Activated CD8-positive, alpha-beta memory T cell treated with anti-CD3 and anti-CD28 coated beads, Interleukin-2, amount 50 U/mL, for 1 hour (primary cell): ENCODE measurements around the gene SSH2.
"Not testable (repeated sequence)": the region's sequence is repeated elsewhere in the genome, so short reads cannot be mapped to it uniquely, and the experiment has no call there.

Experiments
- DNase-seq: peaks from one replicate; pipeline ENCODE4 v3.0.0-alpha.2; 2020; ENCODE audit errors: extremely low read depth

The SSH2 gene

DNA sequence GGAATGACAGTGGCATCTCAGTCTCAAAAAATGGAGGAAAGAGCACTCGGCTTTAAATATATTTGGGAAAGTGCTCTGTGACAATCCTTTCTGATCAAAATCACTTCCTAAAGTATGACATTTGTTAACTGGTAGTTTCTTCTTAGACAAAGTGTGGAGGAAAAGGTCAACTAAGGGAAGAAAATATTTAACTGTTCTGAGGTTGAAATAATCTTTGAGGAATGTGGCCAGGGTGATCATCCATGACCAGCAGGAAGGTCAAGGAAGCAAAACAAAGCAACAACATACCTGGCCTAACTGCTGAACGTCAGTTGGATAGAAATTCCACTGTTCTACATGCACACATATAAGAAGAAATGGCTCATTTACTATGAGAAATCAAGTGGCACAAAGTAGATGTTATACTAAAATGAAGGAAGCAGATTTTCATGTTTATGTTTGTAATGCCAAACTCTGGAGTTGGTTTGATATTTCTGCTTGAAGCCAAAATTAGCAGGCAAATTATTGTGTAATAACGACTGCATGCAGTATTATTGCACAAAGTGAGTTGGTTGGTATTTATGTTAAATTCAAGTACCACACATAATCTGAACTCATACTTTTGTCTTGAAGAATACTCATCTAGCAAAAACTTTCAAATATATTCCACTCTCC, 220.0 kb downstream of the SSH2 start:
- no peak for DNase-seq

DNA sequence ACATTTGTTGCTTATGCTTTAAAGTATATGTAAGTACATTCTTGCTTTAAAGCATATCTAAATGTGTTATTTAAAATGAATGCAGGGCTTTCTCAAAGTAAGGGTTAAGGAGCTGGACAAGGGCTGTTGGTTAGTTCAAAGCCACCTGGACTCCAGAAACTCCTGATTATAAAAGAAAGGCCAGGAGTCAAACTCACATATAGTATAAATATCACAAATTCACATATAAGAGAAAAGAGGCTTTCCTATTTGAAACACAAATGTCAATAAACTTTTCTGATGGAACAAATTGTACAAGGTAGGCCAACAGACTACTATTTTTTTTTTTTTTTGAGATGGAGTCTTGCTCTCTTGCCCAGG, 222.8 kb downstream of the SSH2 start:
- no peak for DNase-seq

GRCh38 chr17:29706045-29706431, 224.0 kb downstream of the SSH2 start:
- no peak for DNase-seq

- no peak for DNase-seq
Measured at GRCh38 chr17:29705386-29705785, 224.6 kb downstream of the SSH2 start.

GRCh38 chr17:29699283-29699682, 230.7 kb downstream of the SSH2 start:
- DNase-seq = no peak

GRCh38 chr17:29698837-29699236, 231.2 kb downstream of the SSH2 start:
- no peak for DNase-seq

DNA sequence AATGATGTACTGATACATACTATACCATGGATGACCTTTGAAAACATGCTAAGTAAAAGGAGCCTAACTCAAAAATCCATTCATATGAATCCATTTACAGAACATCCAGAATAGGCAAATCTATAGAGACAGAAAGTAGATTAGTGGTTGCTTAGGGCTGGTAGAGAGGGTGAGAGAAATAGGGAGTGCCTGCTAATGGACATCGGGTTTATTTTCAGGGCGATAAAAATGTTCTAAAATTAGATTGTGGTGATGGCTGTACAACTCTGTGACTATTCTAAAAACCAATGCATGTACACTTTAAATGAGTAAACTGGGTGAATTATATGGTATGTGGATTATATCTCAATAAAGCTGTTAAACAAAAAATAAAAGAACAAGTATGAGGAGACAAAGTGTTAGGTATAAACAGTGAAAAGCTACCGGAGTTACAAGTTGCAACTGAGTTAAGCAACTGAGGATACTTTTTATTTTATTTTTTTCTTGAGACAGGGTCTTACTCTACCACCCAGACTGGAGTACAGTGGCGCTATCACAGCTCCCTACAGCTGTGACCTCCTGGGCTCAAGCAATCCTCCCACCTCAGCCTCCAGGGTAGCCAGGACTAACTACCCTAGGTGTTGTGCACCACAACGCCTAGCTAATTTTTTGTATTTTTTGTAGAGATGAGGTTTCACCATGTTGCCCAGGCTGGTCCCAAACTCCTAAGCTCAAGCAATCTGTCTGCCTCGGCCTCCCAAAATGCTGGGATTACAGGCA, 231.8 kb downstream of the SSH2 start:
- DNase-seq = no peak

DNA sequence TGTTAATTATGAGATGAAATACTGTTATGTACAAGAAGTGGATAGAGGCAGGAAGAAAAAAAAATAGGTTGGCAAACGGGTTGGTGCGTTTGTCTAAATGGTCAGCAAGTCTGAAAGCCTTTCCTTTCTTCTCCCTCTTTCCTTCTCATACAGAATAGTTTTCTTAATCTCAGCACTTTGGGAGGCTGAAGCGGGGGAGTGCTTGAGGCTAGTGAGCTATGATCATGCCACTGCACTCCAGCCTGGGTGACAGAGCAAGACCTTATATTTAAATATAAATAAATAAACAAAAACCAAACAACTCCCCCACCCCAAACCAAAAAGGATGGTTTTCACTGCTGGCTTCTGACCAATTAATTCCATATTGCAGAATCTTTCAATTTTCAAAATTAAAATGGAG, 232.7 kb downstream of the SSH2 start:
- DNase-seq = no peak

DNA sequence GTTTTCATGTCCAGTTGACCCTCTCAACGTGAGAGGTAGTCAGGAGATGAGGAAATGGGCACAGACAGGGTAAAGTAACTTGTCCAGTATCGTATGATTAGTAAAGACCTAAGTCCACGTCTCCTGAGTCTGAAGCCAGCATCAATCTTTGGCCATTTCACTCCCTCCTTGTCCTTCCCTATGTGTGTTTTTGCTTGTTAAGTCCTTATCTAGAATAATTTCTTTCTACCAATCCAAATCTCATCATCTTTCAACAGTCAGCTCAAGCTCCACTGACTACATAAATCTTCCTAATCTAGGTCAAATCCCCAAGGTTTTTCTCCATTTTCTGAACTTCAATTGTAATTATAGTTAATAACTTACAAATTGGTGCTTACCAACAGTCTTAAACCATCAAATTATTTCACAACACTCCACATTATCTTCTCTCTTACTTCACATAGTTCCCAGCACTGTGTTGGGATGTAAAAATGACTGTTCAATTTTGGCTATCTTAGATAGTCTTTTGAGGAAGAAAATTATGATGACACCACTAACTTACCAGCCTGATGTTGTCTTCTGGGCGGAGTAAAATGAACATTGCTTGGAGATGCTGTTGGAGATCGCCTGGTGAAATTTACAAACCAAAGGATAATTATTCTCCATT, 235.0 kb downstream of the SSH2 start:
- DNase-seq = no peak

DNA sequence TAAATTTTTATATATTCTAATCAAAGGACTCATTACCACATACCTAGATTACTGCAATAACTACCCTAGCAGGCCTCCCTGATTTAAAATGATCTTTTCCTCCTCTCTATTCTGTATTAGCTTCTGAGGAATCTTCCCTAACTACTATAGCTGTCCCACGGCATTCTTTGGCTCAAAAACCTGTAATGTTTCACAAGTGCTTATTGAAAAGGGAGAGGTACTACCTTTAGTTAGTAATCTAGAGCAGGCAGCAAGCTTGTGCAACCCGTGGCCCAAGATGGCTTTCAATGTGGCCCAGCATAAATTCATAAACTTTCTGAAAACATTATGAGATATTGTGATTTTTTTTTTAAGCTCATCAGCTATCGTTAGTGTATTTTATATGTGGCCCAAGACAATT, 236.3 kb downstream of the SSH2 start:
- no peak for DNase-seq

DNA sequence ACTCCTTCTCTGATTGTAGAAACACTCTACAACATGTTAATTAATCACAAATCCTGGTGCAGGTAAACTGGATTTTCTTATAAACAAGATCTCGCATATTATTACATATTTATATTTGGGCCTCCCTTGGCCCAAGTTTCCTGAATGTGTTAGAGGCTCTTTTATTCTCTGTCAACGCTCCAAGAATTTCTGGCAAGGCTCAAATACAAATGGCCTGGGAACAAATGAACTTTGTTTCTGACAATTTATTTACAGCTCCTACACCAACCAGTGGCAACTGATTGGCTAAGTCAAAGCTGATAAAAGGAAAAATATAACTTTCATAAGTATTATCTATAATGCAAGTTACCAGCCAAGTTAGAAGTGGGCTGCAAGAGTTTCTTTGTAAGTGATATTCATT, 242.4 kb downstream of the SSH2 start:
- no peak for DNase-seq

GRCh38 chr17:29686993-29687590, 242.9 kb downstream of the SSH2 start:
- DNase-seq = no peak

DNA sequence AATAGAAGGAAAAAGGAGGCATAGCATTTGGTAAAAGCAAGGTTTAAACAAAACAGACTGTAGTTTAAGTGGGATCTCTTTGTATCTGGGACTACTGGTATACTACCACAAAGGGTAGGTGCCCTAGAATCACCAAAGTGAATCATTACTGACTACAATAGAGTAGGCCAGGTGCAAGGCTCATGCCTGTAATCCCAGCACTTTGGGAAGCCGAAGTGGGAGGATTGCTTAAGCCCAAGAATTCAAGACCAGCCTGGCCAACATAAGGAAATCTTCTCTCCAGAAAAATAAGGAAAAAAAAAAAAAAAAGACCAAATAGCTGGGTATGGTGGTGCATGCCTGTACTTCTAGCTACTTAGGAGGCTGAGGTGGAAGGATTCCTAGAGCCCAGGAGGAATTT, 246.5 kb downstream of the SSH2 start:
- no peak for DNase-seq

DNA sequence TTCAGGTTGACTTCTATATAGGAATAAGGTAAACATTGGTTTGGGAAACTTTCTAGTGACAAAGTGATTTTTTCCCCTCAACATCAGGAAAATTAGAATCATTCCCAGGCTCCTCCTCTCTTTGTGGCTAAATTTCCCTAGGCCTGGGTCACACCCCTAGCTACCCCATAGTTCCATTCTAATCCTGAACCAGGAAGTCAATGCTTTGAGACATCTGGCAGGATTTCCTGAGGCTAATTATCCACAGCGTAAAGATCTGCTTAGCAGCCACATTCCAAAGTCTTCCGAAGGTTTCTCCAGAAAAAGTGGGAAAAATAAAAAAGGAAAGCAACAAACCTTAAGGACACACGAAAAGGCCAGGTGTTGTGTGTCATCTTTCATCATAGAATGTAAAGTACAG, 247.0 kb downstream of the SSH2 start:
- no peak for DNase-seq

GRCh38 chr17:29682054-29682453, 248.0 kb downstream of the SSH2 start:
- DNase-seq = no peak

DNA sequence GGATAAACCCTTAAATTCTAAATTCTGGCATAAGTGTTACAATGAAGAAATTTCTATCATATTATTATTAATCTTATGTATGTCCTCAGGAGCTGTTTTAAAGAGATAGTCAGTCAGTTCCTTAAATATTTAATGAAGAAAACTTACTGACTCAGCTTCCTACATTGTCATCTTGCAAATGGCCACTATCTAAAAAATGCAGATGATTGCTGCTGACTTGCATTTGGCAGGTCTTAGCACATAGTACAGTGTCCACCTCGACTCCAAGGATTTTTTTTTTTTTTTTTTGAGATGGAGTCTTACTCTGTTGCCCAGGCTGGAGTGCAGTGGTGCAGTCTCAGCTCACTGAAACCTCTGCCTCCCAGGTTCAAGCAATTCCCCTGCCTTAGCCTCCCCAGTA, 252.2 kb downstream of the SSH2 start:
- no peak for DNase-seq

GRCh38 chr17:29677221-29677791, 252.7 kb downstream of the SSH2 start:
- no peak for DNase-seq

- not testable (repeated sequence) for DNase-seq
Measured at GRCh38 chr17:29675961-29676360, 254.1 kb downstream of the SSH2 start.

DNA sequence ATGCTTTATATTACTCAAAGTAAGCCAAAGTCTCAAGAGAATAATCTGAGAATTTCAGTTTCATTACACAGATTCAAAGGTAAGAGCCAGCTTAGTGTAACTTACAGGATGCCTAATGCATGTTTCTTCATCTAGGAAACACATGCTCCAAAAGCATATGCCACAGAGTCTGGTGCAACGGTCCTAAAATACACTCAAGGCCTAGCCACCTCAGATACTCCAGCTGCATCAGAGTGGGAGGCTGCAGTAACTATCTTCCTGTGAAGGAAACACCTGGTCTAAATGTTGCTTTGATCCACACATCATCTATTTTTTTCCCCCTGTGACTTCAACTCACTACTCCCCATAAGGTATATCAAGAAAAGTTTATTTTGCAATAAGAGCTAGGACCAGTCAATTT, 255.7 kb downstream of the SSH2 start:
- no peak for DNase-seq

- DNase-seq = no peak
Measured at GRCh38 chr17:29671661-29672060, 258.4 kb downstream of the SSH2 start.

- no peak for DNase-seq
Measured at GRCh38 chr17:29669266-29669665, 260.8 kb downstream of the SSH2 start.

DNA sequence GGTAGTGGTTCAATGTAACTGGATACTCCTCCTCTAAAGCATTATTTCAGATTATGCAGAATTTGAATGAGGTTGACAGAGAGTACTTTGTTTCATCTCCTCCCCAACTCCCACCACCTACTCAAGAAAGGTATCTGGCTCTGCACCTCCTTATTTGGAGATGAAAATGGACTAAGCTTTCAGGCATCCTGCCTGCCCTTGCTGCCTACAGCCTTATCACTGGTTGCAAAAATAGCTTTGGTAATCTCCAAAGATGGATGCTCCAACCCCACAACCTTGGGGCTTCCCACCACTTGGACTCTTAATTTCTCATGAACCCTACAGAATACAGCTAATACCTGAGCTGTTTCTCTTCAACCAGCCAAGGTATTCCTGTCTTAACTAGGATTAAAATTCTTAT, 262.1 kb downstream of the SSH2 start:
- no peak for DNase-seq

DNA sequence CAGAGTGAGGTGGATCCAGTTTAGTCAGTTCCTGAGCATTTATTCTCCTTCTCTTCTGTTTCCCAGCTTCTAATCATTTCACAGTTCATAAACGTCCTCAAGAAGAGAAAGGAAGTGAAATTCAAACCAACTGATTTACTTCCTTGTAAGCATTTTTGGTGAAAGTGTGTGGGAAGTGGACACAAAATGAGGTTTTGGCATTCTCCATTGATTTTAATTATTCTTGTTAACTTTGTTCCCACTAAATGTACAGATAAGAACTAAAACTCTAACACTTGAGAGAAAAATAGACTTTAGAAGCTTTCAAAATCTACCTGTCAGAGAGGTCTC, 264.6 kb downstream of the SSH2 start:
- no peak for DNase-seq
